H1 (cell line): Measurements from ENCODE around the gene DNAJB14. TPM values are rescaled to one million over a fixed set of nuclear protein-coding genes. Genes with fewer than 3 reads are reported as not detected.

ENCODE experiments used
- CTCF ChIA-PET: fragments of 300-600 bp; sonication (Branson Sonifier 250); formaldehyde crosslinking; loops from one replicate; lab custom pipeline; 2021; ENCODE audit not compliant: partially characterized antibody; lab: Charles Lee
- POLR2A ChIA-PET: fragments of 300-600 bp; sonication (Branson Sonifier 250); formaldehyde crosslinking; loops from one replicate; lab custom pipeline; 2021; ENCODE audit warnings: inconsistent platforms; ENCODE audit not compliant: partially characterized antibody; lab: Charles Lee
- DNase-seq, 2 experiments: peaks; one replicate each; pipeline versions ENCODE4 v3.0.0 to v3.0.0-alpha.2; 2010 to 2022; ENCODE audit warnings: low spot score in 2 of 2, low read depth in 1 of 2, mixed read lengths in 1 of 2
- FAIRE-seq: peaks from 2 replicates; lab custom pipeline; 2011; peaks lifted over from hg19 to GRCh38; lab: Jason Lieb, UNC
- H2AFZ ChIP-seq: 2 replicates; pipeline ENCODE4 v1.8.1; 2012; ENCODE audit warnings: low read length, inconsistent platforms
- H2AK5ac ChIP-seq: 2 replicates; pipeline ENCODE4 v1.6.1; 2013; ENCODE audit warnings: low read depth, low read length
- H2BK120ac ChIP-seq: replicated peaks from 2 replicates; pipeline ENCODE3; 2013; ENCODE audit warnings: low read depth, low read length, inconsistent platforms
- H2BK12ac ChIP-seq: 2 replicates; pipeline ENCODE4 v1.6.1; 2013; ENCODE audit warnings: low read depth, low read length
- H2BK15ac ChIP-seq: 2 replicates; pipeline ENCODE4 v1.6.1; 2013; ENCODE audit warnings: low read length
- H2BK20ac ChIP-seq: 2 replicates; pipeline ENCODE4 v1.6.1; 2013; ENCODE audit warnings: low read length
- H2BK5ac ChIP-seq: 2 replicates; pipeline ENCODE4 v1.6.1; 2013; ENCODE audit warnings: low read depth, low read length
- H3K14ac ChIP-seq: 2 replicates; pipeline ENCODE4 v1.6.1; 2013; ENCODE audit warnings: inconsistent platforms; ENCODE audit not compliant: insufficient read length
- H3K18ac ChIP-seq: 2 replicates; pipeline ENCODE4 v1.6.1; 2013; ENCODE audit warnings: low read length; ENCODE audit errors: extremely low read depth
- H3K23ac ChIP-seq: 2 replicates; pipeline ENCODE4 v1.6.1; 2013; ENCODE audit warnings: inconsistent platforms; ENCODE audit not compliant: insufficient read length
- H3K23me2 ChIP-seq: 2 replicates; pipeline ENCODE4 v1.6.1; 2013; ENCODE audit warnings: low read depth, low read length
- H3K27ac ChIP-seq: 2 replicates; pipeline ENCODE4 v1.6.1; 2011; ENCODE audit warnings: low read depth, low read length, inconsistent platforms
- H3K27me3 ChIP-seq, 4 experiments: replicated peaks in 1 of 4; 1 replicate in 1 of 4; 2 replicates in 3 of 4; pipeline versions ENCODE4 v1.6.1 to v1.8.1; 2011 to 2013; ENCODE audit warnings: low read length in 3 of 4, mild to moderate bottlenecking in 3 of 4, inconsistent platforms in 2 of 4, mixed read lengths in 2 of 4, moderate library complexity in 1 of 4; ENCODE audit not compliant: control insufficient read depth in 3 of 4, insufficient read depth in 3 of 4; ENCODE audit errors: extremely low read depth in 1 of 4
- H3K36me3 ChIP-seq, 4 experiments: 2 replicates each; pipeline versions ENCODE4 v1.6.1 to v1.8.1; 2011 to 2013; ENCODE audit warnings: mild to moderate bottlenecking in 4 of 4, low read length in 3 of 4, moderate library complexity in 2 of 4, control low read depth in 1 of 4, inconsistent platforms in 1 of 4; ENCODE audit not compliant: insufficient read depth in 4 of 4, control insufficient read depth in 2 of 4
- H3K4ac ChIP-seq: replicated peaks from 2 replicates; pipeline ENCODE3; 2013; ENCODE audit warnings: low read length, low read depth, mixed read lengths, inconsistent platforms; ENCODE audit not compliant: insufficient read length
- H3K4me1 ChIP-seq, 4 experiments: replicated peaks in 1 of 4; 1 replicate in 1 of 4; 2 replicates in 3 of 4; pipeline versions ENCODE4 v1.6.1 to v1.8.1; 2011 to 2013; ENCODE audit warnings: low read length in 3 of 4, inconsistent platforms in 2 of 4, mixed read lengths in 1 of 4; ENCODE audit not compliant: insufficient read depth in 4 of 4, control insufficient read depth in 3 of 4
- H3K4me2 ChIP-seq, 2 experiments: 2 replicates each; pipeline versions ENCODE4 v1.6.1 to v1.8.1; 2011 to 2013; ENCODE audit warnings: low read depth in 2 of 2, low read length in 2 of 2, control low read depth in 1 of 2, inconsistent platforms in 1 of 2, mild to moderate bottlenecking in 1 of 2; ENCODE audit not compliant: insufficient read depth in 1 of 2
- H3K4me3 ChIP-seq, 4 experiments: fragments of 200-600, 300-600 bp in 1 of 4; sonication (generic), shearing (Covaris generic), sonication (Bioruptor Twin) in 1 of 4; 2 replicates each; pipeline versions ENCODE4 v1.5.1 to v1.8.1; 2011 to 2016; ENCODE audit warnings: low read length in 4 of 4, low read depth in 3 of 4, control low read depth in 2 of 4, inconsistent platforms in 2 of 4, mild to moderate bottlenecking in 2 of 4, mixed read lengths in 1 of 4, moderate library complexity in 1 of 4; ENCODE audit not compliant: insufficient read depth in 2 of 4; ENCODE audit errors: extremely low read depth in 1 of 4
- H3K56ac ChIP-seq: replicated peaks from 2 replicates; pipeline ENCODE3; 2013; ENCODE audit warnings: low read depth, mild to moderate bottlenecking, mixed read lengths, low read length, inconsistent platforms; ENCODE audit not compliant: insufficient read length
- H3K79me1 ChIP-seq: 2 replicates; pipeline ENCODE4 v1.6.1; 2013; ENCODE audit warnings: low read depth, low read length, control low read depth
- H3K79me2 ChIP-seq, 2 experiments: 2 replicates each; pipeline versions ENCODE4 v1.6.1 to v1.8.1; 2012 to 2013; ENCODE audit warnings: low read length in 2 of 2, mild to moderate bottlenecking in 2 of 2, inconsistent platforms in 1 of 2; ENCODE audit not compliant: insufficient read depth in 2 of 2, control insufficient read depth in 1 of 2
- H3K9ac ChIP-seq, 4 experiments: replicated peaks in 1 of 4; 1 replicate in 1 of 4; 2 replicates in 3 of 4; pipeline versions ENCODE4 v1.6.1 to v1.8.1; 2011 to 2013; ENCODE audit warnings: low read depth in 3 of 4, low read length in 3 of 4, control low read depth in 2 of 4, mild to moderate bottlenecking in 2 of 4, moderate library complexity in 2 of 4, inconsistent platforms in 1 of 4; ENCODE audit errors: extremely low read depth in 1 of 4
- H3K9me3 ChIP-seq, 2 experiments: 2 replicates each; pipeline versions ENCODE4 v1.6.1 to v1.8.1; 2012 to 2013; ENCODE audit warnings: mild to moderate bottlenecking in 2 of 2, moderate library complexity in 2 of 2, control low read depth in 1 of 2, inconsistent platforms in 1 of 2, low read depth in 1 of 2, low read length in 1 of 2, mixed read lengths in 1 of 2; ENCODE audit not compliant: insufficient read depth in 2 of 2
- H4K20me1 ChIP-seq, 2 experiments: replicated peaks in 1 of 2; 2 replicates each; pipeline versions ENCODE3 to v1.8.1; 2011 to 2013; ENCODE audit warnings: inconsistent platforms in 2 of 2, low read length in 2 of 2, mild to moderate bottlenecking in 1 of 2; ENCODE audit not compliant: insufficient read depth in 2 of 2, control insufficient read depth in 1 of 2
- H4K5ac ChIP-seq: 2 replicates; pipeline ENCODE4 v1.6.1; 2013; ENCODE audit warnings: low read length, low read depth, mixed read lengths, inconsistent platforms; ENCODE audit not compliant: insufficient read length
- H4K8ac ChIP-seq: 2 replicates; pipeline ENCODE4 v1.8.0; 2013; ENCODE audit warnings: mild to moderate bottlenecking, moderate library complexity, low read length, inconsistent platforms; ENCODE audit not compliant: insufficient read depth; ENCODE audit errors: extremely low read depth
- H4K91ac ChIP-seq: replicated peaks from 2 replicates; pipeline ENCODE3; 2013; ENCODE audit warnings: low read length, mixed read lengths, inconsistent platforms; ENCODE audit not compliant: insufficient read length
- BACH1 ChIP-seq: IDR thresholded peaks from 2 replicates; pipeline ENCODE4 v1.6.1; 2012; ENCODE audit warnings: low read length, improper control_type of control experiment
- CBX8 ChIP-seq: fragments of 300-800, 300-1000 bp; sonication (generic); IDR thresholded peaks from 2 replicates; pipeline ENCODE4 v1.7.1; 2016; ENCODE audit warnings: low read depth, low read length, borderline replicate concordance
- CREB1 ChIP-seq: IDR thresholded peaks from 2 replicates; pipeline ENCODE4 v1.6.1; 2012; ENCODE audit warnings: inconsistent platforms
- EP300 ChIP-seq, 2 experiments: IDR thresholded peaks; 1 replicate in 1 of 2; 2 replicates in 1 of 2; pipeline ENCODE4 v1.6.1; 2011 to 2012; ENCODE audit warnings: low read depth in 2 of 2, low read length in 2 of 2, mild to moderate bottlenecking in 2 of 2, borderline replicate concordance in 1 of 2, inconsistent platforms in 1 of 2, moderate library complexity in 1 of 2
- EZH2 ChIP-seq: fragments of 200-600 bp; sonication (generic); IDR thresholded peaks from 2 replicates; pipeline ENCODE4 v1.7.1; 2012; ENCODE audit warnings: low read depth, mild to moderate bottlenecking, moderate library complexity, low read length, inconsistent platforms; ENCODE audit not compliant: severe bottlenecking
- GTF2F1 ChIP-seq: IDR thresholded peaks from 2 replicates; pipeline ENCODE4 v1.6.1; 2012; ENCODE audit warnings: low read depth, low read length, improper control_type of control experiment, borderline replicate concordance
- HDAC2 ChIP-seq, 2 experiments: fragments of 300-600 bp in 1 of 2; sonication (generic) in 1 of 2; IDR thresholded peaks; 2 replicates each; pipeline ENCODE4 v1.6.1; 2011 to 2012; ENCODE audit warnings: low read depth in 2 of 2, low read length in 2 of 2, mild to moderate bottlenecking in 2 of 2, moderate library complexity in 2 of 2, borderline replicate concordance in 1 of 2, inconsistent platforms in 1 of 2
- JUND ChIP-seq: IDR thresholded peaks from 2 replicates; pipeline ENCODE4 v1.6.1; 2011; ENCODE audit warnings: mild to moderate bottlenecking, improper control_type of control experiment, low read length
- KDM4A ChIP-seq: IDR thresholded peaks from one replicate; pipeline ENCODE4 v1.7.1; 2012; ENCODE audit warnings: low read depth, mild to moderate bottlenecking, moderate library complexity, low read length, inconsistent platforms; ENCODE audit not compliant: severe bottlenecking
- MAFK ChIP-seq: IDR thresholded peaks from 2 replicates; pipeline ENCODE4 v1.6.1; 2012; ENCODE audit warnings: low read depth, mild to moderate bottlenecking, improper control_type of control experiment, low read length
- POLR2A ChIP-seq, 2 experiments: IDR thresholded peaks; 1 replicate in 1 of 2; 2 replicates in 1 of 2; pipeline ENCODE4 v1.6.1; 2011; ENCODE audit warnings: low read depth in 2 of 2, low read length in 2 of 2, mild to moderate bottlenecking in 2 of 2; ENCODE audit errors: control extremely low read depth in 1 of 2
- RAD21 ChIP-seq, 2 experiments: IDR thresholded peaks in 1 of 2; conservative IDR thresholded peaks in 1 of 2; 2 replicates each; pipeline ENCODE4 v1.6.1; 2011; ENCODE audit warnings: low read depth in 2 of 2, low read length in 2 of 2, improper control_type of control experiment in 1 of 2, inconsistent platforms in 1 of 2, mild to moderate bottlenecking in 1 of 2, moderate library complexity in 1 of 2
- RXRA ChIP-seq: IDR thresholded peaks from 2 replicates; pipeline ENCODE4 v1.6.1; 2011; ENCODE audit warnings: low read depth, mild to moderate bottlenecking, low read length, moderate library complexity; ENCODE audit not compliant: insufficient read depth
- SP2 ChIP-seq: IDR thresholded peaks from 2 replicates; pipeline ENCODE4 v1.6.1; 2012; ENCODE audit warnings: mild to moderate bottlenecking, low read length, inconsistent platforms
- WGBS, 2 experiments: shearing (Covaris generic) in 1 of 2; methylation state at CpG; one replicate each; pipeline versions ENCODE4 v1.1.6 to v1.1.7; 2013 to 2015; ENCODE audit warnings: low lambda C conversion rate in 2 of 2, mixed read lengths in 2 of 2, inconsistent platforms in 1 of 2, low coverage in 1 of 2, missing lambda C conversion rate in 1 of 2; ENCODE audit not compliant: insufficient replicate concordance in 2 of 2, insufficient coverage in 1 of 2, insufficient read length in 1 of 2; ENCODE audit errors: extremely low coverage in 1 of 2, missing lambda C conversion rate in 1 of 2; 5-methylcytosine and 5-hydroxymethylcytosine counted together
- polyA plus RNA-seq, 7 experiments: library from polyadenylated mRNA; depleted of rRNA in 3 of 7; stranded (reverse) in 5 of 7; unstranded in 2 of 7; fragments of >200 nt in 5 of 7; fragments of 200-250 nt in 2 of 7; gene quantifications; 1 replicate in 5 of 7; 2 replicates in 1 of 7; 4 replicates in 1 of 7; pipeline versions ENCODE4 v1.2.1 to v1.2.3, GENCODE V29; 2011 to 2013; ENCODE audit warnings: missing spikeins in 2 of 7, mixed read lengths in 2 of 7
- total RNA-seq: library from RNA; stranded (reverse); fragmentation: NEBNext Ultra II Directional; extraction: Animal tissue kit (Norgen Biotek cat#: 25700); gene quantifications from 2 replicates; pipeline ENCODE4 v1.2.1, GENCODE V29; 2021

DNAJB14 gene
- total and polyA plus RNA-seq, 2 of the 8 experiments (the other 6 are each of a cell fraction or from before 2014, with no cell fraction given), result 3.4 to 35.4 TPM

DNA sequence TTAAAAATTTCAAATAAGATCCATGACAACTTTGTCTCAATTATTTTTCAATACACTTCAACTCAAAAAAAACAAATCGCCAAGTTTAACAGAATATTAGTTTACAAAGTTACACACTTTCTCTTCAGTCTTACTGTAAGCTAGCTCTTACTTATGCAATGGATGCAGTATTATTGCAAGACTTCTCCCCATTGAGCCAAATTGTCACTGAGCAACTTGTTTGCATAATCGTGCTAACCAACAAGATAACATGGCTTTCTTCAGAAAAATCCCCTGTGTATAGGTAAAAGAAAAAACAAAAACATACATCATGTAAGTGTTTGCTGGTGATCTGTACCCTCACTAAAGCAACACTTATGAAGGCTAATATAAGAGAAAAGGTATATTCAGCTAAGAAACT lies 18.9 kb downstream of the DNAJB14 start:
- no peak overlapping the region for H2BK5ac ChIP-seq
- H4K20me1 ChIP-seq, result peaks cover 0 to 3% of the 10 kb centered on the region in 2 experiments
- no peak overlapping the region for H2BK12ac ChIP-seq
- H3K27ac ChIP-seq, result no peak overlapping the region
- no peaks in the 10 kb centered on the region for H3K79me1 ChIP-seq
- H3K18ac ChIP-seq, result no peak overlapping the region
- H3K4me3 ChIP-seq, result no peak overlapping the region
- FAIRE-seq (no peak), DNase-seq (no peak)
- ChIA-PET POLR2A (interaction anchor here (3.8 kb wide), 1 partner anchor 20 kb away, joined by 29 read pairs; the partner anchor contains the start of gene DNAJB14), CTCF (no interaction called here)
- H3K36me3 ChIP-seq, result peaks cover 0 to 14% (median 3%) of the 10 kb centered on the region in 4 experiments; a peak in 3 of 8 replicates
- no peaks in the 10 kb centered on the region for H3K27me3 ChIP-seq
- H3K4me2 ChIP-seq, result no peak overlapping the region
- H4K91ac ChIP-seq, result no peak overlapping the region
- no peak overlapping the region for H3K56ac ChIP-seq
- H2BK120ac ChIP-seq, result no peak overlapping the region
- no peak overlapping the region for H3K4ac ChIP-seq
- no peak overlapping the region for H2BK20ac ChIP-seq
- H2AK5ac ChIP-seq, result no peak overlapping the region
- H3K23me2 ChIP-seq, result no peaks in the 10 kb centered on the region
- H3K9me3 ChIP-seq, result no peaks in the 10 kb centered on the region
- H3K79me2 ChIP-seq, result peaks cover 0 to 30% of the 10 kb centered on the region in 2 experiments; a peak in 2 of 4 replicates
- no peak overlapping the region for H2BK15ac ChIP-seq
- H3K23ac ChIP-seq, result no peak overlapping the region
- no peak overlapping the region for H3K9ac ChIP-seq
- H3K14ac ChIP-seq, result no peak overlapping the region
- no peak overlapping the region for H4K5ac ChIP-seq
- H2AFZ ChIP-seq, result no peak overlapping the region
- H4K8ac ChIP-seq, result no peak overlapping the region
- no peaks in the 10 kb centered on the region for H3K4me1 ChIP-seq
- WGBS, 2 experiments, result 93 to 100% methylated on average over 1 to 2 of the region's 2 CpGs
- no peak for TF ChIP-seq RXRA
- TF ChIP-seq SP2, result no peak
- TF ChIP-seq MAFK, result no peak
- no peak for TF ChIP-seq RAD21 (IDR thresholded peaks at IDR 0.05 in 1 of 2, conservative IDR thresholded peaks at IDR 0.05 in 1 of 2; ENCODE audit: low read depth in 2 of 2, low read length in 2 of 2)
- TF ChIP-seq CBX8, result no peak
- TF ChIP-seq POLR2A (IDR thresholded peaks at IDR 0.05; ENCODE audit: control extremely low read depth in 1 of 2, low read depth in 2 of 2, low read length in 2 of 2), result no peak
- TF ChIP-seq EP300 (IDR thresholded peaks at IDR 0.05; ENCODE audit: borderline replicate concordance in 1 of 2, low read depth in 2 of 2, low read length in 2 of 2), result no peak
- no peak for TF ChIP-seq JUND
- no peak for TF ChIP-seq HDAC2 (IDR thresholded peaks at IDR 0.05; ENCODE audit: borderline replicate concordance in 1 of 2, low read depth in 2 of 2, low read length in 2 of 2)
- no peak for TF ChIP-seq CREB1
- TF ChIP-seq EZH2, result no peak
- no peak for TF ChIP-seq BACH1
- TF ChIP-seq GTF2F1, result no peak
- TF ChIP-seq KDM4A, result no peak
